Type B pancreatic cell (in vitro differentiated cells): ENCODE data around the gene STX16. TPM values are rescaled to one million over a fixed set of nuclear protein-coding genes. Genes with fewer than 3 reads are reported as not detected.
"Not testable (repeated sequence)": the region's sequence is repeated elsewhere in the genome, so short reads cannot be mapped to it uniquely, and the experiment has no call there.

ENCODE experiments used
- DNase-seq: peaks from one replicate; pipeline ENCODE4 v3.0.0; 2021; ENCODE audit warnings: mixed read lengths; ENCODE audit not compliant: unreplicated experiment; ENCODE audit errors: extremely low spot score
- H3K27ac Mint-ChIP-seq: 2 replicates; pipeline ENCODE4 v1.8.0; 2021; ENCODE audit warnings: mild to moderate bottlenecking, mixed read lengths
- H3K27me3 Mint-ChIP-seq: 2 replicates; pipeline ENCODE4 v1.8.0; 2021; ENCODE audit warnings: mixed read lengths
- H3K36me3 Mint-ChIP-seq: 2 replicates; pipeline ENCODE4 v1.8.0; 2021; ENCODE audit warnings: mixed read lengths
- H3K4me1 Mint-ChIP-seq: one replicate; pipeline ENCODE4 v1.8.0; 2021; ENCODE audit warnings: mixed read lengths; ENCODE audit not compliant: unreplicated experiment
- H3K4me3 Mint-ChIP-seq: 2 replicates; pipeline ENCODE4 v1.8.0; 2021; ENCODE audit warnings: mild to moderate bottlenecking, mixed read lengths
- H3K9me3 Mint-ChIP-seq: 2 replicates; pipeline ENCODE4 v1.8.0; 2021; ENCODE audit warnings: mixed read lengths
- total RNA-seq: library from RNA; stranded (reverse); gene quantifications from 2 replicates; pipeline ENCODE4 v1.2.1, GENCODE V29; 2021; ENCODE audit warnings: low replicate concordance
- TF ChIP-seq, protein P1 (sequence below): fragments of 200-600 bp; sonication (generic); conservative IDR thresholded peaks from 2 replicates; pipeline ENCODE4 v1.5.0; 2021; ENCODE audit warnings: antibody characterized with exemption, mild to moderate bottlenecking

The STX16 gene
- total RNA-seq, 1 donor from 2014 or later: 62.8 TPM

DNA sequence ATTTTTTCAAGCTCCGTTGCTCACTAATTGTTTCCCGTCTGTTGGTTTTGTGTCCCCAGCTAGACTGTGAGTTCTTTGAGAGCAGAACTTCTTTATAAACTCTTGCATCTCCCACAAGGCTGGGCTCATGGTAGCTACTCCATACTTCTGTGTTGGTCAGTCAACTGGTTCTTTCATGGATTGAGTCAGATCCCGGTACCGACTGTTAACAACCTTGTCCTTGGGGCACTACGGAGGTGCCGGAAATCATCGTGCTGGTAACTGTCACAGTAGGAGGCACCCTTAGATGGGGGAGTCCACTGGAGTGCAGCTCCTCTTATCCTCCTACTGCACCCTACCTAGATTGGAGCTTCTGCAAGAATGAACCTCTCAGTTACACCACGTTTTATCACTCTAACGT is 8.6 kb upstream of the STX16 start:
- no peak overlapping the region for H3K27ac Mint-ChIP-seq
- TF ChIP-seq, protein P1, sequence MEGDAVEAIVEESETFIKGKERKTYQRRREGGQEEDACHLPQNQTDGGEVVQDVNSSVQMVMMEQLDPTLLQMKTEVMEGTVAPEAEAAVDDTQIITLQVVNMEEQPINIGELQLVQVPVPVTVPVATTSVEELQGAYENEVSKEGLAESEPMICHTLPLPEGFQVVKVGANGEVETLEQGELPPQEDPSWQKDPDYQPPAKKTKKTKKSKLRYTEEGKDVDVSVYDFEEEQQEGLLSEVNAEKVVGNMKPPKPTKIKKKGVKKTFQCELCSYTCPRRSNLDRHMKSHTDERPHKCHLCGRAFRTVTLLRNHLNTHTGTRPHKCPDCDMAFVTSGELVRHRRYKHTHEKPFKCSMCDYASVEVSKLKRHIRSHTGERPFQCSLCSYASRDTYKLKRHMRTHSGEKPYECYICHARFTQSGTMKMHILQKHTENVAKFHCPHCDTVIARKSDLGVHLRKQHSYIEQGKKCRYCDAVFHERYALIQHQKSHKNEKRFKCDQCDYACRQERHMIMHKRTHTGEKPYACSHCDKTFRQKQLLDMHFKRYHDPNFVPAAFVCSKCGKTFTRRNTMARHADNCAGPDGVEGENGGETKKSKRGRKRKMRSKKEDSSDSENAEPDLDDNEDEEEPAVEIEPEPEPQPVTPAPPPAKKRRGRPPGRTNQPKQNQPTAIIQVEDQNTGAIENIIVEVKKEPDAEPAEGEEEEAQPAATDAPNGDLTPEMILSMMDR: no peak

DNA sequence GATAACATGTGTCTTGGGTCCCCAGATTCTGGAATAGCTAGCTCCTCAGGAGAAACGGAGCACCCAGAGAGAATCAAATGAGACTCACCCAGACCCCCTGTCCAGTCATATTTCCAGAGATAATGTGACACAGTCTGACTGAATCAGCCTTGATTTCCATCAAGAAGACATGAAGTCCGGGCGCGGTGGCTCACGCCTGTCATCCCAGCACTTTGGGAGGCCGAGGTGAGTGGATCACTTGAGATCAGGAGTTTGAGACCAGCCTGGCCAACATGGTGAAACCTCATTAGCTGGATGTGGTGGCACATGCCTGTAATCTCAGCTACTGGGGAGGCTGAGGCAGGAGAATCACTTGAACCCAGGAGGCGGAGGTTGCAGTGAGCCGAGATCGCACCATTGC is 8.2 kb upstream of the STX16 start:
- not testable (repeated sequence) for H3K4me3 Mint-ChIP-seq, H3K4me1 Mint-ChIP-seq, H3K9me3 Mint-ChIP-seq, H3K27ac Mint-ChIP-seq, H3K36me3 Mint-ChIP-seq
- H3K27me3 Mint-ChIP-seq: peaks cover 29% of the 10 kb centered on the region
- peak; percentile 7 for DNase-seq

More for the DNA sequence above, 8.6 kb upstream of the STX16 start:
- peak; percentile 32 for DNase-seq
- H3K27me3 Mint-ChIP-seq: peaks cover 31% of the 10 kb centered on the region
- H3K4me3 Mint-ChIP-seq: no peak overlapping the region
- no peaks in the 10 kb centered on the region for H3K36me3 Mint-ChIP-seq
- H3K9me3 Mint-ChIP-seq: no peaks in the 10 kb centered on the region
- peaks cover 6% of the 10 kb centered on the region for H3K4me1 Mint-ChIP-seq

DNA sequence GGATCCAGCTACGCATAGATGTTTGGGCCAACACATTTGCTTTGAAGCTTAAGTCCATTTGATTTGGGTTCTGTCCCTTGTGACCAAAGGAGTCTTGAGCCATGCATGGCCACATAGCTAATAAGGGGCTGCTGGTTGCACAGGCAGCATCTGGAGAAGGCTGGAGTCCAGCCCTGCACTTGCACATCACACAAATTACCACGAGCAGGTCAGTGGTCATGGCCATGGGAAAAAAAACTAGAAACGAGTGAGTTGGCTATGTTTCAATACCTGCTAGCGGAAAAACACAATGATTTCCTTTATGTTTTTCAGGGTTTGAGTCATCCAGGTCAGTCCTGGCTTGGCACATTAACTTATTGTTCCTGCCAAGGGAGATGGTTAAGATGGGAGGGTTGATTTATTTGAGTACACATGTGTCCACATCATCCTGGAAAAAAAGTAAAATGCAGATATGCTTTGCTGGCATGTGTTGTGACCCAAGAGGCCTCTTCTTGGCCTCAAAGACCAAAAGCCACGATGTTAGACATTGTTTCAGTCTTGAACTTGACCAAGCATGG is 5.6 kb upstream of the STX16 start:
- no peaks in the 10 kb centered on the region for H3K9me3 Mint-ChIP-seq
- peaks cover 15% of the 10 kb centered on the region for H3K27me3 Mint-ChIP-seq
- H3K36me3 Mint-ChIP-seq: no peaks in the 10 kb centered on the region
- TF ChIP-seq, protein P1: no peak
- no peak overlapping the region for H3K4me3 Mint-ChIP-seq
- H3K4me1 Mint-ChIP-seq: peaks cover 7% of the 10 kb centered on the region
- no peak overlapping the region for H3K27ac Mint-ChIP-seq
- DNase-seq: peak; percentile 18

DNA sequence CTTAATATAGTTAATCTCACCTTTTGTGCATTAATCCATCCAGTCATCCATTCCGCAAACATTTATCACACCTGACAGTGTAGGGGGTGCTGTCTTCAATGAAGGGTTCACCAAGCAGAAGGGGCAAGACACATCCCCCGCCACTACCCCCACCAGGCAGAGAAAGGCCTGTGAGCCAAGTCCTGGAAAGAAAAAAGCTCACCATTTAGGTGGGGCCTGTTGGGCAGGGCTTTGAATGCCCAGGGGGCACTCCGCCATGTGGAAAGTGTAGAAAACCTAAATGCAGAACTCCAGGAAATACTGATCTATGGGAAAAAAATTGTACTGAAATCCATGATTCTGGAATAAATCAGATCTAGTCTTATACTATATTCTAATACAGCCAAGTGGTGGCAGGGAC is 4.8 kb upstream of the STX16 start:
- TF ChIP-seq, protein P1: no peak
- H3K36me3 Mint-ChIP-seq: no peaks in the 10 kb centered on the region
- no peak overlapping the region for H3K27ac Mint-ChIP-seq
- no peak overlapping the region for H3K4me3 Mint-ChIP-seq
- H3K9me3 Mint-ChIP-seq: no peaks in the 10 kb centered on the region
- peaks cover 10% of the 10 kb centered on the region for H3K27me3 Mint-ChIP-seq
- DNase-seq: peak; percentile 37
- H3K4me1 Mint-ChIP-seq: peaks cover 7% of the 10 kb centered on the region

DNA sequence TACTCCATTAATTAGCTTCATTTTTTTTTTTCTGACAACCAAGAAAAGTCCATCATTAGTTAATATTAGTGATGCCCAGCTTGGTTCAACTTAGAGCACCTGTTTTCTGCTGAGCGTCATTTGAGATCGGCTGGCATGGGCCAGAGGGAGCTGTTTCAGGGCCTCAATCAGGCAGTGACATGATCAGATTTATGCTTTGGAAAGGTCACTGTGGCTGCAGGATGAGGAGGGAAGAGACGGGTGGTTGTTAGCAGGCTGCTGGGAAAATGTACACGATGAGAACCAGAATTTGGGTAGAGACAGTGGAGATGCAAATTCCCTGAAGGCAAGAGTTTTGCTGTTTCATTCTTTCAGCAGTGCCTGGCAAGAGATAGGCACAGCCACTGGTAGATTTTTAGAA is 4.4 kb upstream of the STX16 start:
- H3K9me3 Mint-ChIP-seq: no peaks in the 10 kb centered on the region
- H3K4me3 Mint-ChIP-seq: no peak overlapping the region
- H3K36me3 Mint-ChIP-seq: no peaks in the 10 kb centered on the region
- H3K4me1 Mint-ChIP-seq: peaks cover 7% of the 10 kb centered on the region
- no peak overlapping the region for H3K27ac Mint-ChIP-seq
- DNase-seq: peak; percentile 31
- H3K27me3 Mint-ChIP-seq: peaks cover 7% of the 10 kb centered on the region
- TF ChIP-seq, protein P1: no peak

DNA sequence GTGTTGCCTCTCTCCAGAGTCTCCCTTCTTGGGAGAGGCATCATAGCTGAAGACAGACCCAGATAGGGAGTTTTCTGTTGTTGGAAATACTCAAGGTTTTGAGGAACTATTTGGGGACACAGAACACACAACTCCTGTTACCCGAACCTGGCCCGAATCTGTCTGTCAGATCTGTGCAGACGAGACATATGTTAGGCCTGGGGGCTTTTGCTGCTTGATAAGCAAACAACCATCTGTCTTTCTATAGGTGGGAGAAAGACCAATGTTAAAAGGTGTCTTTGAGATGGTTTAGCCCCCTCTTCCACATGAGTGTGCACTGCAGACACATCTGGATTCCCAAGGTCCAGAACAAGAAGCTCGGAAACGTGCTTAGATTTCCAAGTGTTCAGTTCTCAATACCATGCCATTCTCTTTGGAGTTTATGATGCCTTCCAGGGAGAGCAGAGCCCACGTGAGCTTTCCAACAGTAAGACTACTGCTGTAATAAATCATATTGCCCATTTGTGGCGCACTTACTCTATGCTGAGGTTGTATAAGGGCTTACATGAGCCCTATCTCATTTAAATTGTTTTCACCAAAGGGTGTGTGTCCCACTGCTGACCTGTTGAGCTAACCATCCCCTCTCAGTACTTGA is 3.8 kb upstream of the STX16 start:
- Mint-ChIP-seq H3K36me3 (no peaks in the 10 kb centered on the region), H3K27me3 (peaks cover 7% of the 10 kb centered on the region), H3K4me1 (peaks cover 7% of the 10 kb centered on the region), H3K4me3 (no peak overlapping the region), H3K27ac (no peak overlapping the region), H3K9me3 (no peaks in the 10 kb centered on the region)
- no peak for DNase-seq
- TF ChIP-seq, protein P1: no peak
